C4-2B (cell line): Measurements from ENCODE around the gene MPP2.

Experiments
- ZFX ChIP-seq: fragments of 450-650 bp; IDR thresholded peaks from 2 replicates; pipeline ENCODE4 v1.6.1; 2017
- TF ChIP-seq, protein P1 (sequence below): fragments of 450-650 bp; conservative IDR thresholded peaks from 2 replicates; pipeline ENCODE4 v1.5.1; 2017; ENCODE audit warnings: mild to moderate bottlenecking

DNA sequence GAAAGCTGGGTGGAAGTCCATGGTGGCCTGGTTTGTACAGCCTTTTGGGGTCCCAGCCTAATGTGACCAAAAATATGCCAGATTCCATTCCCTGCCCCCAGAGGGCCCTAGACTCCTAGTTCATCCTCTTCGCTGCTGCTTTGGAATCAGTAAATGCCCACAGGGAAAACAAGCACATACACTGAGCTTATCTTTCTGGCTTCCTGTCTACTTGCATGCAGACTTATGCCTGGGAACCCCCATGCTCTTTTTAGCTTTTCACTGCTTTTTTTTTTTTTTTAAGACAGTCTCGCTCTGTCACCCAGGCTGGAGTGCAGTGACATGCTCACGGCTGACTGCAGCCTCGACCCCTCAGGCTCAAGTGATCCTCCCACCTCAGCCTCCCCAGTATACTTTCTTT is 66.5 kb downstream of the MPP2 start:
- TF ChIP-seq, protein P1, sequence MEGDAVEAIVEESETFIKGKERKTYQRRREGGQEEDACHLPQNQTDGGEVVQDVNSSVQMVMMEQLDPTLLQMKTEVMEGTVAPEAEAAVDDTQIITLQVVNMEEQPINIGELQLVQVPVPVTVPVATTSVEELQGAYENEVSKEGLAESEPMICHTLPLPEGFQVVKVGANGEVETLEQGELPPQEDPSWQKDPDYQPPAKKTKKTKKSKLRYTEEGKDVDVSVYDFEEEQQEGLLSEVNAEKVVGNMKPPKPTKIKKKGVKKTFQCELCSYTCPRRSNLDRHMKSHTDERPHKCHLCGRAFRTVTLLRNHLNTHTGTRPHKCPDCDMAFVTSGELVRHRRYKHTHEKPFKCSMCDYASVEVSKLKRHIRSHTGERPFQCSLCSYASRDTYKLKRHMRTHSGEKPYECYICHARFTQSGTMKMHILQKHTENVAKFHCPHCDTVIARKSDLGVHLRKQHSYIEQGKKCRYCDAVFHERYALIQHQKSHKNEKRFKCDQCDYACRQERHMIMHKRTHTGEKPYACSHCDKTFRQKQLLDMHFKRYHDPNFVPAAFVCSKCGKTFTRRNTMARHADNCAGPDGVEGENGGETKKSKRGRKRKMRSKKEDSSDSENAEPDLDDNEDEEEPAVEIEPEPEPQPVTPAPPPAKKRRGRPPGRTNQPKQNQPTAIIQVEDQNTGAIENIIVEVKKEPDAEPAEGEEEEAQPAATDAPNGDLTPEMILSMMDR, result peak; percentile 42
- no peak for TF ChIP-seq ZFX
